HG02852 (cell line): ENCODE measurements around the gene CTNNA2.
A peak's percentile ranks its signal among the peaks of the same experiment; 100 is the strongest.
"Not testable (repeated sequence)": the region's sequence is repeated elsewhere in the genome, so short reads cannot be mapped to it uniquely, and the experiment has no call there.

Experiments
- ATAC-seq: cut with Tn5 transposase; IDR thresholded peaks from one replicate; pipeline ENCODE4 v1.9.1; 2021; ENCODE audit warnings: mild to moderate bottlenecking, moderate library complexity; ENCODE audit not compliant: unreplicated experiment

Gene CTNNA2

DNA sequence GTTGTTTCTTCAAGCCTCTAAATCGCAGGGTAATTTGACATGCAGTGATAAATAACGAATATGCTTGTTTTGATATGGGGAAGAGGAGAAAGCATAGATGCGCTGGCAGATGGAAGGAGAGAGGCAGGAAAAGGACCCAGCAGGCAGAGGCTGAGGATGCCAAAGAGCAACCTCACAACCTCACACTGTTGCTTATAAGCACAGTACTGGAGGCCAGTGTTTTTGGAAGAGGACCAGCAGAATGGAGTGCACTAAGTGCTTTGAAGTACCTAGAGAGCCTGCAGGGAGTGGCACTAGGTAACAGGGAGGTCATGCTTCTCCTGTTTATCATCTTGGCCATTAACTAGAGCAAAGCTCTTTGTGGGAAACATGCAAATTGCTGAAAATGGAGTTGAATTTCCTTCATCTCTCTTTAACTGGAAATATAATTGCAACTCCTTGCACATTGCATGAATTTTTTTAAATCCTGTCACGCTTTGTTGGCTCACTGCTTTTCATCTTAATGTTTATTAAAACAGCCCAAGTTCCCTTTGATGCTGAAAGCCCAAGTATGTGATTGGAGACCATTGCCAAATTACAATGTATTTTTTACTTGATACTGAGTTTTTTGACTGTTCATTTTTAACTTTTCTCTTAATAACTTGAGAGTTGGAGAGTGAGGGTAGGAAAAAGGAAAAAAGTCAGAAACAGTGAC, 555.3 kb downstream of the CTNNA2 start:
- ATAC-seq: no peak

DNA sequence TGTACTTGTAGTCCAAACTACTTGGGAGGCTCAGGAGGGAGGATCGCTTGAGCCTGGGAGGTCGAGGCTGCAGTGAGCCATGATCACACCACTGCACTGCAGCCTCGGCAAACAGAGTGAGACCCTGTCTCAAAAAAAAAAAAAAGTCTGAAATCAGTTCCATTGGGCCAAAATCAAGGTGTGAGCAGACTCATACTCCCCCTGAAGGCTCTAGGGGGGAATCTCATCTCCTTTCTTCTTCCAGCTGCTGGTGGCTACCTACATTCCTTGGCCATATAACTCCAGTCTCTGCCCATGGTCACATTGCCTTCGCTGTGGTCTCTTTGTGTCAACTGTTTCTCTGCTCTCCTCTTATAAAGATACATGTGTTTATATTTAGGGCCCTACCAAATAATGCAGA, 557.7 kb downstream of the CTNNA2 start:
- ATAC-seq: no peak

DNA sequence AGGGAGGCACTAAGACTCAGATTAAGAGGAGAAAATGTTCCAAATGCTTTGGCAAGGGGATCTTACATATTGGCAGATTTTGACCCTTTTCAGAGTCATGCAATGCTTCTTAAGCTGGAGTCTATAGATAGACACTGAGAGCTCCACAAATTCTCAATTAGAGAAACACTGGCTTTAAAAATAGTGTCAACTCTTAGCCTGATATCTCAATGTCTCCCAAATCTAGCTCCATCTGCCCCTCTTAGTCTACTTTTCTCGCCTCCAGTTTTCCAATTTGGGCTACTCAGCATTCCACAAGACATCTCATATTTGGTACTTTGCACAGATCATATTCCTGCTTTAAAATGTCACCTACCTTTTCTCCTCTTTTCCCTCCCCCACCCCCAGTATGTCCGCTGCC, 559.1 kb downstream of the CTNNA2 start:
- ATAC-seq: no peak

DNA sequence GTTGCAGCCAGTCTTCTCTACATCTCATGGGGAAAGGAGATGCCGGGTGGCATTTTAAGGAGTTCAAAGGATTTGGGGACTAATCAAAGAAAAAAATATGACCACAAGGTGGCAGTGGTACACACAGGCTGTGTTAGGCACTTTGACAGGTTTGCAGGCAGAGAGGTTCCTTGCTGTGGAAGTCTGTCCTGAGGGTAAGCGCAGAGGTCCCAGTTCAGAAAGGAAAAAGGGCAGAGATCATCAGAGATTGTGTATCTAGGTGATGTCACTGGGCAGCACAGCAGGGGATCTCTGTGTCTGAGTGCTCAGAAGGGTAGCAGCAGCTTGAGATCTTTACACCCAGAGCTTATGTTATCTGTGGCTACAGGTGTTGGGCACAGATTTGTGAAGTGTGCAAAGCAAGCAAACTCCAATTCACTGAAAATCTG, 560.3 kb downstream of the CTNNA2 start:
- peak; percentile 75 for ATAC-seq

DNA sequence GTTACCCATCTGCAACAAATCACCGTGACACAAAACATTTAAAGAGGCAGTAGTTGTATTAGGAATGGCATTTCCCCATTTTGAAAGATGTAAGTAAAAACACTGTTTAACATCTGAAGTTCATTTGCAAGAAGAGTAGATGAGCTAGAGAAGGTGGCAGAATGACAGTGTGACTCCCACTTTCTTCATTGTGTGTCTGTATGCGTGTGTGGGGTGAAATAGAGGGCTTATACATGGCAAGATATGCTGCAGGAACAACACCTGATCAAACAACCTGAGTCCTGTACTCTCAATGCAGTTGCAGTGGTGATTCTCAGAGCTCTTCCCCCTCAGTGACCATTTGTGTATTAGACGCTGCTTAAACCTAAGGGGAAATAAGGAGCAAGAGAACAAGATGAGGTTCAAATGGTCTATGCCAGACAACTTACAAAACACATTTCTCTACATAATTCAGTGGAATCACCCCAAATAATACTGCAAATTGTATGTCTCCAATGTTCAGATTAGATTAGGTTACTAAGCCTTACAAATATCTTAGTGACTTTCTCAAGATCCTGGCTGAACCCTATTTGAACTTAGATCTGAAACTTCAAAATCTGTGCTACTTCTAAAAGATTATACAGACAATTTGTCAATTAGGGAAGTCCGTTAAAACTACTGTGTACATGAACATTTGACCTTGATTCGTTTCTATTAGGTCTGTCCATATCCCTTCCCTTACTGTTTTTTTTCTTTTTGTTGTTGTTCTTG, 561.6 kb downstream of the CTNNA2 start:
- ATAC-seq: no peak

DNA sequence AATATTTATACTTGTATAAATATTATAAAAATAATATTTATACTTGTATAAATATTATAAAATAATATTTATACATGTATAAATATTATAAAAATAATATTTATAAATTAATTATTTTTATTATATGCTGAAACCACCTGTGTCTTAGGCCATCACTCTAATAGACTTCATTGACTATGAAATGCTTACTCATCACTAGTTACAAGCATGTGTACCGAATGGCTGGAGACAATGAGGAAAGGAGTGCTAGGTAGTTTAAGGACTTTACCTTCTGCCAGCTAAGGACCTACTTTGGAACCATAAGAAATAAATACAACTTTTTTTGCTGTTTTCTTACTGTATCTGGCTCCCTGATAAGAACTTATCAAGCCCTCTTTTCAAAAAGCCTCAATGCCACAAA, 562.9 kb downstream of the CTNNA2 start:
- no peak for ATAC-seq

DNA sequence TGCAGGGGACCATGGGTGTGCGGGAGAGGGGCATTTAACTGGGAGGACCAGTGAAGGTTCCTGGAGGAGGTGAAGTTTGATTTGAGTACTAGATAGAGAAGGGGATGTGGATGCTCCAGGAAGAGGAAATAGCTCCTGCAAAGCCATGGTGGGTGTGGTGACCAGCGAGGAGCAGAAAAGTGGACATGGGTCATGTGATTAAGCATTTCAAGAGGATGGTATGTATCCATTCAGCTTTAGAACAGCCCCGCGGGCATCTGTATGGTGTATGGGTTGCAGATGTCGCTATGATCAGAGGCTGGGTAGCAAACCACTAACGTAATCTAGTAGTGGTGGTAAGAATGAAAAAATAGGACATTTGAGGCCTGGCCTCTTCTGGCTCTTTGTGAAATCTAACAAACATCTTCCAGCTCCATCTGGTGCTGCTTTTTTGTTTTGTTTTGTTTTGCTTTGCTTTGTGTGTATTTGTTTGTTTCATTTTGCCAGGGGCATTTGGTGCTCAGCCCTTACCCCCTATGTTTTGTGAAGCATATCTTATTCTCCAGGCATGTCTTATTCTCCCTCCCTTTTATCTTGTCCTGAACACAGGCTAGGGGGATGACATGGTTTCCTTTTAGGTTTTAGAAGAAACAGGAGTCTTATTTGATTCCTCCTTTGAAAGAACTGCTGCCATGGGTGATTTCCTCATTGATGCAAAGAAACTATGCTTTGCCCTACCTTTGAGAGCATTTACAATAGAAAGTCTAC, 565.6 kb downstream of the CTNNA2 start:
- ATAC-seq: no peak

DNA sequence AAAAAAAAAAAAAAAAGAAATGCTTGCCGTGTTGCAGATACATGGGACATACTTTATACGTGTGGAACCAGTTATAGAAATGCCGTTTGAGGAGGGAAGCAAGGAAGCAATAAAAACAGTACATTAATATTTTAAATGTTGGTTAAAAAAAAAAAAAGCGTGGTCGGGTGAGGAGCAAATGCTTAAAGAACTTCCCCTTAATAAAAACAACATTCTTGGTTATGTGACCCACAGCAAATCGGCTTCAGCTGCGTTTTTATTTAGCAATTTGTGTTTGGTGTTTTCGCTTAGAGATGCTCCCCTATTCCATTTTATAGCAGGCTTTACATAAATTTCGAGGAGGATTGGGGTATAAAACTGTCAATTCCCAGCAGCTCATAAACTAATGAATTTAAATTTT, 568.1 kb downstream of the CTNNA2 start:
- no peak for ATAC-seq

DNA sequence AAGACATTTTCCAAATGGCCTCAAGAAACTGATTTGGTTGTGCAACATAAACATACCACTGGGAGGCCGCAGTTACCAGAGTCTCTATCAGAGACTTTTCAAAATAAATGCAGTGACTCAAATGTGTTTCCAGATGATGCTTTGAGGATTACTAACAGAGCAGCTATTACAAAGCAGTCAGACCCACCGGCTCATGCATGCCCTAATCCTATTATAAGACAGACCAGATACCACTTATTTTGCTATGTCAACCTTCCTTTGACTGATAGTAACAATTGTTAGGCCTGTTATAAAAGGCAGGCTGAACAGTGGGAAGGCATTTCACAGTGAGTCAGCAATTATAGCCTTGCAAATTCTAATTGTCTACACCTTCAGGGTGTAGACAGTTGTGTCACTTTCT, 574.0 kb downstream of the CTNNA2 start:
- ATAC-seq: no peak

DNA sequence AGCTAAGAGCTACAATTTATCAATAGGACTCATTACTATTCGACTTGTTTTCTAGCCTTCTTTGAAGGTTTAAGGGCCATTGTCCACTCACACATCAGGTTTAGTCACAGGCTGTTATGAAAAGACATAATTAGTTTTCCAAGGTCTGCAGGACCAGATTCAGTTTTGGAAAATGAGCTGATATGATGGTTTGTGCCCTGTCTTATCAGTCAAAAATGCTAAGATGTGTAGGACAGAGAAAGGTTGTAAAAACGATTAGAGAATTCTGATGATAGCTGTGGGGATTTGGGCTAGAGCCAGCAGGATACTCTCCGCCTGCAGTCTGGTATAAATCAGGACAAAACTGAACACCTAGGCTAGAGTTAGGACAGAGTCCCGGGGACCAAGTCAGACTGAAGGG, 578.4 kb downstream of the CTNNA2 start:
- no peak for ATAC-seq

DNA sequence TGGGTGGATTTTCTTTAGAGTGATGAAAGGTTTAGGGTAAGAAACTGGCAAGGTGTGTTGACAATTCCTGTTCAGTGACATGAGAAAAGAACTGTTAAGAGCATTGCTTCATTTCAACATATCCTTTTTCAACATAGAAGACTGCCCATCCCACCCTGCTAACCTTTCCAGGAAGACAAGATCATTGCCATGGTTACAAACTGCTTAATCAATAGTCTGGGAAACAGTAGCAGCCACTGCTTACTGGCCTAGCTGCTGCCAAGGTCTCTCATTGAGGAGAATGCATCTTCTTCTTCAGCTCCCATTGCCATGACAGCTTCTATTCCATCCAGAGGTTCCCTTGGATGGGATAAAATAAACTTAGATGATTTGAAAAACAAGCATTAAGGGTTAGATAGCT, 579.6 kb downstream of the CTNNA2 start:
- no peak for ATAC-seq

DNA sequence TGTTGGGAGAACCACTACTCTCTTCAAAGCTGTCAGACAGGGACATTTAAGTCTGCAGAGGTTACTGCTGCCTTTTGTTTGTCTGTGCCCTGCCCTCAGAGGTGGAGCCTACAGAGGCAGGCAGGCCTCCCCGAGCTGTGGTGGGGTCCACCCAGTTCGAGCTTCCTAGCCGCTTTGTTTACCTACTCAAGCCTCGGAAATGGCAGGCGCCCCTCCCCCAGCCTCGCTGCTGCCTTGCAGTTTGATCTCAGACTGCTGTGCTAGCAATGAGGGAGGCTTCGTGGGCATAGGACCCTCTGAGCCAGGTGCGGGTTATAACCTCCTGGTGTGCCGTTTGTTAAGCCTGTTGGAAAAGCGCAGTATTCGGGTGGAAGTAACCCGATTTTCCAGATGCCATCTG, 585.7 kb downstream of the CTNNA2 start:
- ATAC-seq: not testable (repeated sequence)

DNA sequence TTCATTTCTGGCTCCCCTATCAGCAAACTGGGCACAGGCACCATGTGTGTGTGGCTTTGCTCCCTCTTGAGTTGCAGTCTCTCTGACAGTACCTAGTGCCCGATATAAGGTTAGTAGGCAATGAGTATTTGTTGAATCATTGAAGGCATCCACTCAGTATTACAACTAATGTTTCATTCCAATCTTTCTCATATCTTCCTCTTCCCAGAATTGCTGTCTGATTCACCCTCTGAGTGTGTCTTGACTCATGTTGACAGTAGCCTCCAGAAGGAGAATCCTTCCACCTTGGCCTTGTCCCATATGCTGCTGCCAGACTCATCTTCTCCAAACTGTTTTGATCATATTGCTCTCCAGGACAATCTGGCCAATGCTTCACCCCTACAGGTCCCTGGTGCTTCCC, 589.2 kb downstream of the CTNNA2 start:
- no peak for ATAC-seq

DNA sequence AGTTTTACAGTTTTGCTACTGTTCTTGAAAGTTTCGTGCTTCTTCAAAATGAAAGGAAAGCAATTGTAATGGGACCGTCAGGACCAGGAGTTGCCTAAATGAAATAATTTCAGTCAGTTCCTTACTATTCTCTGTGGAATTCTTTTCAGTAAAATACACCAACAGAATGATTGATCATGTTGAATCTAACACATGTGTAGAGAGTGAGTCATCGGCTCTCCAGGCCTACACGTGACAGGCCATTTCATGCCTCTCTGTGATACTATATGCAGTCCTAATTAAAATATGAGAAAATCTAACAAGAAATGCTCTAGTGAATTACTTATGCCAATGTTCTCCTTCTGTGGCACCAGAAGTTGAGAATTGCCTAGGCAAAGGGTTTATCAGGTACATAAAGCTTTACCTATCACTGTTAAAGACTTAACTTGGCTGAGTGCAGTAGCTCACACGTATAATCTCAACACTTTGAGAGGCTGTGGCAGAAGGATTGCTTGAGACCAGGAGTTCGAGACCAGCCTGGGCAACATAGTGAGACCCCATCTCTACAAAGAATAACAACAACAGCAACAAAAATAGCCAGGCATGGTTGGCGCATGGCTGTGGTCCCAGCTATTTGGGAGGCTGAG, 592.3 kb downstream of the CTNNA2 start:
- no peak for ATAC-seq

DNA sequence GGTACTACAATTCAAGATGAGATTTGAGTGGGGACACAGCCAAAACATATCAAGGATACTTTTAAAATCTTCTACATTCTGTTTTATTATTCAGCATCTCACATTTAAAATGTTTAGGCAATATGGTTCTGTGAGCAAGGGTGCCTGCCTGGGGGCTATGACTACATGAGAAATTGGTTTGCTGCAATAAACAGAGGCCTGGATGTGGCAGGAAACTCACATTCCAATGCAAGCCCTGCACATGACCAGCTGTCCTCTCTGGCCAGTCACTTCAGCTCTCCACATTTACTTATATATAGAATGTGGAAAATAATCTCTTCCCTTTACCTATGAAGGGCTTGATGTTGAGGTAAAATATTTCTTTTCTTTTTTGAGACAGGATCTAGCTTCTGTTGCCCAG, 598.3 kb downstream of the CTNNA2 start:
- no peak for ATAC-seq

DNA sequence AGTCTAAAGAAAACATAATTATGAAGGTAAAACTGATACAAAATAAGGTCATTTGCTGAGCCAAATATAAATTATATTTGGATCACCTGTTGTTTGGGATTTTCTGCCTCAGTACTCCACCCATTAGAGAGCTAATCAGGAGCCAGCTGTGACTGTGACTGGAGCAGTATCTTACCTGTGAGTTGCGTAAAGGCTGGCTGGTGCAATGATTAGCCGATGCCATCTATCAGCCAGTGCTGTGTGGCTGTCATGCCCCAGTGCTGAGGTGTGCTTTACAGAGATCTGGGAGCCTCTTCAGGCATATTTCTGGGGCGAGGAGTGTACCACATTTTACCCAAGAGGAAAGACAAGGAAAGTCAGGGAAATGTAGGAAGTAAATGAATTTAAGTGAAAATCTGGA, 599.9 kb downstream of the CTNNA2 start:
- ATAC-seq: no peak

DNA sequence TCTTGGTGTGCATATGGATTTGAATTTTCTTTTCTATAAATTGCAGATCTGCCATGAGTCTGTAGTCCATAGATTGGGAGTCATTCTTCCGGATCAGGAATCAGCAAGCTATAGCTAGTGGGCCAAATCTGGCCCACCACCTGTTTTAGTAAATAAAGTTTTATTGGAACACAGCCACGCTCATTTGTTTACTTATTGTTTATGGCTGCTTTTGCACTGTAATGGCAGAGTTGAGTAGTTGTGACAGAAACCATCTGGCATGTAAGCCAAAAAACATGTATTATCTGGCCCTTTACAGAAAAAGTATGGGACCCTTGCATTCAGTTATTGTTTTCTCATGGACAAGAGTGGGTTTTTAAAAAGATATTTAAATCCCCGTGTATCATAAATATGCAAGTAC, 600.5 kb downstream of the CTNNA2 start:
- ATAC-seq: no peak

DNA sequence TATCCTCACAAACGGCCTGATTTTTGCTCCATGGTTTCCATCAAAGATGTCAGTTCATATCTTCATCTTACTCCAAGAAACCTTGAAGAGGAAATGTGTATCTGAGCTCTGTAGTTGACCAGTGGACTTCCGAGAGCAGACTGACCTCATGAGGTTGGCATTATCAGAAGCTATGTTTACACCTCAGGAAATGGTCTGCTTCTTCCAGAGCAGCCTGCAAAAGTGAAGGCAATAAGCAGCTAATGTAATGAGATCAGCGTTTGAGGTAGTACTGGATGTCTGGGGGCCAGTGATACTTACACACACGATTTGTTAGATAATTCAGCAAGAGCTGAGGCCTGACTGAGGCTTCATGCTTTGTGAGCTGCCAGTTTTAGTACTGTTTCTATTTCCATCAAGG, 602.0 kb downstream of the CTNNA2 start:
- no peak for ATAC-seq

DNA sequence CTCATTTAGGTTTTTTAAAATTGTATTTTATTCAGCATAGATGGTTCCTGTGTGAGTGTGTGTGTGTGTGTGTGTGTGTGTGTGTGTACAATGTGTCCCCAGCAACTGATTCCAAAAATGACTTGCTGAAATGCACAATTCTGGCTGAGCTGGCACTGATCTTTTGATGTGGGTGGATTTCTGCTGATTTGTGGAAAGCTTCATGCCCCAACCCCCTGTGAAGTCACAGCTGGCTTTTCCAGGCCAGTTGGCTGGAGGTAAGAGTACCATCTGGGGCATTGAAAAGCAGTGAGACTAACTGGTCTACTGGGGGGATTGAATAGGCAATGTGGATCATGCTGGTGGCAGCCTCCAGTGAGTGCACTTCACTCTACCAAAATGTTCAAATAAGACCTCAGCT, 604.5 kb downstream of the CTNNA2 start:
- no peak for ATAC-seq

DNA sequence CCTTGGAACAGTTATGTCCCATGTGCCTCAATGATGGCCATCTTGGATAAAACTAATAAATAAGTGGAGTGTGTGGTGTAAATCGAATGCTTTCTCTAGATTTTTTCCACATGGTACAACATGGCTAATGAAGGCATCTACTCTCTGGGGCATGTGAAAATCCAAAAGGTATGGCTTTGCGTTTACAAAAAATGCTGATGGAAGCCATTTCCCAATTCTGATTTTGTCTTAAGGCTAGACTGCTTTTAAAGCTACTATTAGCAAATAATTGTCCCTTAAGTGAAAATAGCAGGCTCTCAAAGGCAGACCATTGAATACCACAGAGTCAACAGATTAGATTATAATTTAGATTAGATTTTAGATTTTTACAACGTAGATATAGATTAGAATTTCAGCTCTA, 608.0 kb downstream of the CTNNA2 start:
- no peak for ATAC-seq

DNA sequence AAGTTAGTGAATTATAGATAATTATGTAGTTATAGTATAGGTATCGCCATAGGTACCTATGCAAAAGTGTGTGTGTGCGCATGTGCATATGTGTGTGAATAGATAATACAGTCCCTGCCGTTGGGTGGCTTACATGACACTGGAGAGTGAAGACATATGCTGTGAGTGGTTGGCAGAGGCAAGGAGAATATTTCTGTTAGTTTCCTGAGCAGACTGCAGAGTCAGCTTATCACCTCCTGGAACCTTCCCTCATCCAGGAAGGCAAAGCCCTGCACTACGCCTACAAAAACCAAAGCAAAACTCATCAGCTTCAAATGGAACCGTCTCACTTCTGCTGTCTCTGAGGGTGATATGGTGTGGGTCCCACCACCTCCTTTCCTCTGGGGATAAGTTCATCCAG, 609.8 kb downstream of the CTNNA2 start:
- ATAC-seq: no peak
